Pancreas (tissue), 10 donors: ENCODE data around the gene C1orf122. TPM values are rescaled to one million over a fixed set of nuclear protein-coding genes. Genes with fewer than 3 reads are reported as not detected.

Source experiments
- ATAC-seq, 4 donors: fragments of 200-7000 bp; cut with Tn5 transposase; one replicate each; pipeline versions ENCODE4 v1.8.0 to v1.9.1; 2020; ENCODE audit warnings: mild to moderate bottlenecking in 4 of 4, moderate library complexity in 4 of 4
- DNase-seq, 6 donors: peaks; one replicate each; pipeline ENCODE4 v3.0.0-alpha.2; 2020
- FAIRE-seq: peaks from 2 replicates; lab custom pipeline; 2012; peaks lifted over from hg19 to GRCh38; lab: Jason Lieb, UNC
- H3K27ac ChIP-seq, 4 donors: fragments of 200-600 bp; sonication (generic); 1 replicate in 3 of 4; 2 replicates in 1 of 4; pipeline versions ENCODE4 v1.5.0 to v1.8.0; 2020
- H3K27me3 ChIP-seq, 4 donors: fragments of 200-600 bp; one replicate each; pipeline ENCODE4 v1.8.0; 2021
- H3K36me3 ChIP-seq, 3 donors: fragments of 200-600 bp; sonication (generic) in 1 of 3; one replicate each; pipeline versions ENCODE4 v1.5.0 to v1.8.0; 2020 to 2021
- H3K4me1 ChIP-seq, 3 donors: fragments of 200-600 bp; one replicate each; pipeline ENCODE4 v1.8.0; 2021
- H3K4me3 ChIP-seq, 4 donors: fragments of 200-600 bp; sonication (generic) in 2 of 4; one replicate each; pipeline versions ENCODE4 v1.5.0 to v1.8.0; 2020 to 2021
- H3K9me3 ChIP-seq, 4 donors: fragments of 200-600 bp; one replicate each; pipeline ENCODE4 v1.8.0; 2021
- WGBS, 2 donors: extraction: QIAGEN DNeasy Blood & Tissue Kit; methylation state at CpG; one replicate each; pipeline ENCODE4 v1.1.7; 2013; 5-methylcytosine and 5-hydroxymethylcytosine counted together
- intact Hi-C, 3 donors: fragments of 100-400 bp; cut with DNase I; formaldehyde crosslinking; loops; one replicate each; pipeline versions ENCODE4 v1.11.1 to v1.14.2; 2022
- polyA plus RNA-seq, 2 donors: library from polyadenylated mRNA; stranded (reverse); fragments of 200-250 nt; gene quantifications; one replicate each; pipeline ENCODE4 v1.2.3, GENCODE V29; 2013
- total RNA-seq, 6 donors: library from RNA; stranded (reverse); fragmentation: NEBNext Ultra II Directional in 4 of 6; extraction: Animal tissue kit (Norgen Biotek cat#: 25700) in 4 of 6; gene quantifications; one replicate each; pipeline versions ENCODE4 v1.2.1 to v1.2.4, GENCODE V29; 2021 to 2023
- TF ChIP-seq, protein P1 (sequence below), 4 donors: fragments of 200-600 bp; sonication (generic) in 3 of 4; IDR thresholded peaks; one replicate each; pipeline versions ENCODE4 v1.5.0 to v1.8.0; 2021; ENCODE audit warnings: antibody characterized with exemption in 4 of 4
- donor health status: healthy with polysubstance abuse.
- donor health status: DM: no; HTN: no; CAD: no; lungs with moderate emphysema.
- donor health status: DM: no; HTN: no; CAD: no.
- donor health status: control.
- donor health status: control.
- donor health status: Bipolar disorder and iron deficiency.
- donor health status: DM: yes; HTN: yes; CAD: no.
- donor health status: DM: no; HTN: no; CAD: no.
- donor health status: DM: no; HTN: no; CAD: no.
- donor health status: DM: yes; HTN: yes; CAD: no.

Gene C1orf122
- total and polyA plus RNA-seq, 8 donors: 18.2 to 46.1 (median 23.4) TPM

DNA sequence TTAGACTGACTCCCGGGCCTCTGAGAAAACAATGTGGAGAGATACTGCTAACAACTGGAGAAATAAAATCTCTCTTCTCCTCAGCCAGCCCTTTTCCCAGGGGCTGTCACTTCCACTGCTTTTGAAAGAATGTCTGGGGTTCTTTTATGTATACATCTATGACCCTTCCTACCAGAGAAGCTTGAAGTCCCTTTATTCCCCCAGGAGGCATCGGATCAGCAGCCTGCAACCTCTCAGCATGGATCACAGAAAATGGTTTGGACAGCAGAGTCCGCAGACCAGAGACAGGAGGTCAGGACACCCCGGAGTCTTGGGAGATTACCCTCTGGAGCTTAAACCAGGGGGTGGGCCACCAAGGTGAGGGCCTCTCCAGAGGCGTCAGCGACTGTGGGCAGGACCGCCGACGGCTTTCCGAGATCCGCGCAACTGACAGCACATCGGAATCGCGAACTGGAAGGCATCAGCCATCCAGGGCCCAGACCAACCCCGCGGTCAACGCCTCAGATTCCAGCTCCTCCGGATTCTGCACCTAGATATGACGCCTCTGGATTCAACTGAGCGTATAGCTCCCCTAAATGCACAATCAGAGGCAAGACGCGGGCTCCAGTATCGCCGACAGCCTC, 43.7 kb upstream of the C1orf122 start:
- WGBS, 2 donors: 15 to 20% methylated on average over 25 of the region's 25 CpGs
- Histone ChIP-seq H3K4me1 (no peaks in the 10 kb centered on the region), H3K27me3 (peaks cover 0 to 41% (median 3%) of the 10 kb centered on the region in 4 donors), H3K4me3 (no peak overlapping the region), H3K36me3 (no peaks in the 10 kb centered on the region), H3K27ac (no peak overlapping the region), H3K9me3 (no peaks in the 10 kb centered on the region)
- DNase-seq (no peak), FAIRE-seq (no peak), ATAC-seq (no peak)
- TF ChIP-seq, protein P1, sequence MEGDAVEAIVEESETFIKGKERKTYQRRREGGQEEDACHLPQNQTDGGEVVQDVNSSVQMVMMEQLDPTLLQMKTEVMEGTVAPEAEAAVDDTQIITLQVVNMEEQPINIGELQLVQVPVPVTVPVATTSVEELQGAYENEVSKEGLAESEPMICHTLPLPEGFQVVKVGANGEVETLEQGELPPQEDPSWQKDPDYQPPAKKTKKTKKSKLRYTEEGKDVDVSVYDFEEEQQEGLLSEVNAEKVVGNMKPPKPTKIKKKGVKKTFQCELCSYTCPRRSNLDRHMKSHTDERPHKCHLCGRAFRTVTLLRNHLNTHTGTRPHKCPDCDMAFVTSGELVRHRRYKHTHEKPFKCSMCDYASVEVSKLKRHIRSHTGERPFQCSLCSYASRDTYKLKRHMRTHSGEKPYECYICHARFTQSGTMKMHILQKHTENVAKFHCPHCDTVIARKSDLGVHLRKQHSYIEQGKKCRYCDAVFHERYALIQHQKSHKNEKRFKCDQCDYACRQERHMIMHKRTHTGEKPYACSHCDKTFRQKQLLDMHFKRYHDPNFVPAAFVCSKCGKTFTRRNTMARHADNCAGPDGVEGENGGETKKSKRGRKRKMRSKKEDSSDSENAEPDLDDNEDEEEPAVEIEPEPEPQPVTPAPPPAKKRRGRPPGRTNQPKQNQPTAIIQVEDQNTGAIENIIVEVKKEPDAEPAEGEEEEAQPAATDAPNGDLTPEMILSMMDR (IDR thresholded peaks at IDR 0.05): no peak
- intact Hi-C loops: no loop called here

DNA sequence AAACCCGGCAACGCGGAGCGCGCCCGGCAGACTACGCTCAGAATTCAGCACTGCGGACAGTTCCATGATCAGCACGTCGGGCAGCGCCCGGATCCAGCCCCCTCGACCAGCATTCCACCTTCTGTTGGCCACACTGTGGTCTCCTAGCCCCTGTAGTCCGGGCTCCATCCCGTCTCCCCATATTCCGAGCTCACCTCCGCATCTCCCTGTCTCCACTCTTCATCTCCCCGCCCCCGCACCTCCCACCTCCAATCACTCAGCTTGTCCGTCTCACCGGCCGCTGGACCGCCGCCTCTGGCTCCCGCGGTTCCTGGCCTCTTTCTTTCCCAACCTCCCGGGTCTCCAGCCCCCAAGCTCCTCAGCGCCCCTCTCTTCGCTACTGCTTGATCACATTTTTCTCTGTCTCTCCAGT, 43.2 kb upstream of the C1orf122 start:
- Histone ChIP-seq H3K4me3 (no peak overlapping the region), H3K27me3 (peaks cover 0 to 41% (median 3%) of the 10 kb centered on the region in 4 donors), H3K4me1 (no peaks in the 10 kb centered on the region), H3K9me3 (no peaks in the 10 kb centered on the region), H3K36me3 (no peaks in the 10 kb centered on the region), H3K27ac (no peak overlapping the region)
- intact Hi-C loops: no loop called here
- peak; percentile 63 to 92 (median 78) for ATAC-seq
- 6% methylated on average over 29 of the region's 29 CpGs for WGBS, 2 donors
- no peak for FAIRE-seq
- TF ChIP-seq, protein P1 (IDR thresholded peaks at IDR 0.05): no peak
- peak in 5 of 6 donors; percentile 28 to 68 (median 46) for DNase-seq

DNA sequence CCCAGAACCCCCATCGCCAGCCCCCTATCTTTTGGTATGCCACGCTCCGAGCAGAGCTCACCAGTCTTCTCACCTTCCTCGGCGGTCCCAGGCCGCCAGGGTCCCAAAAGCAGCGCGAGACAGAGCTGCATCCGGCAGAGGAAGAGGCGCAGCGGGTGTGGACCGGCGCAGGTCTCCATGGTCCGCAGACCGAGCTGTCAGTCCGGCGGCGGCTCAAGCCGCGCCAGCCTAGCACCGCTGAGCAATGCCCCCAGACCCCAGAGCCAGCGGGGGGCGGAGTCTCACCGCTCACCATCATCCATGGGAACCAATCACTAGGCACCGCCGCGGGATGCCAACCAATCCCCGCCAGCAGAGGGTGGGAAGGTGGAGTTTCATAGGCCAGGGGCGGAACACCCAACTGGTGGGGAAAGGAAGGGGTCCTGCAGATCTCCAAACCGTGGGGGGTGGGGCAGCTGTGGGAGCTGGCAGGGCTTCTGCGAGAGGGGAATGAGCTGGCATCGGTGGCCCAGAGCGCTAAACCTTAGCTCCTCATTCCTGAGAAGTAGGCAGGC, 42.6 kb upstream of the C1orf122 start, which contains the start of gene EPHA10:
Gene EPHA10 (minus strand): TSS at position 233 of the 554 bp plus-strand sequence. CDS start 54 bp downstream, at position 179.
- Histone ChIP-seq H3K27me3 (peaks cover 0 to 35% (median 3%) of the 10 kb centered on the region in 4 donors), H3K4me1 (no peaks in the 10 kb centered on the region), H3K36me3 (no peaks in the 10 kb centered on the region), H3K27ac (no peak within 1 kb of the TSS), H3K9me3 (no peaks in the 10 kb centered on the region), H3K4me3 (no peak within 1 kb of the TSS)
- TF ChIP-seq, protein P1 (IDR thresholded peaks at IDR 0.05): no peak
- FAIRE-seq (no peak), ATAC-seq (peak in 2 of 4 donors; percentile 39 to 52), DNase-seq (no peak)
- 3 to 4% methylated on average over 33 of the region's 33 CpGs for WGBS, 2 donors
- intact Hi-C loops: no loop called here

DNA sequence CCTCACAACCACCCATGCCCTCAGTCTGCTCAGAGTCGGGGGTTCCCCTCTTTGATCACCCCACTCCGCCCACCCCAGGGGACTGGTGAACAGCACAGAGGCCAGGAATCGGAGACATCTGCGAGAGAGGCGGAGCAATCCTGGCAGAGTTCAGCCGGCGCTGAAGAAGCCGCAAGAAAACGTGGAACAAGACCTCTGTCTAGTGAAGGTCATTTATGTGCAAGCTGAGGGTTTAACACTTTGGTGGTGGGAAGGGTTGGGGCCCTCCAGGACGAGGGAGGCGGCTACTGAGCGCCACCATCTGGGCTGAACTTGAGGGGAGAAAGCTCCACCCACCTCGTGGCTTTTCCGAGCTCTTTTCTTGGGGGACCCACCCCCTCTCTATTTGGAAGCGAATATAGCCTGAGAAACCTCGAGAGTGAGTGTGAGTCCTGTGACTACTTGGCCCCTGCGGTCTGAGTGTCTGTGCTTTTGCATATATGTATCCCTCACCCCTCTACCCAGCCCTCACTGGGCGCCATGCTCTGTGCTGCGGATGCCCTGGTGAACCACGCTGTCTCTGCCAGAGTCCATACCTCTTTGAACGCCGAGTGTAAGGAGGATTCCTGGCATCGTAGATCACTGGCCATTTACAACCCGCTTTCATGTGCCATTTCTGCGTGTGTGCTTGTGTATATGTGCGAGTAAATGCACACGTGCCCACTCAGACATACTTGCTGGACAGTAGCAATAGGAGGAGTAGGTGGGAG, 41.5 kb upstream of the C1orf122 start:
- no peaks in the 10 kb centered on the region for H3K9me3 ChIP-seq
- ATAC-seq: peak in 1 of 4 donors; percentile 34
- TF ChIP-seq, protein P1 (IDR thresholded peaks at IDR 0.05): no peak

More for the DNA sequence above, 41.5 kb upstream of the C1orf122 start:
- FAIRE-seq (no peak), DNase-seq (no peak)
- H3K36me3 ChIP-seq: no peaks in the 10 kb centered on the region
- WGBS, 2 donors: 4 to 5% methylated on average over 27 of the region's 27 CpGs
- peaks cover 0 to 32% (median 3%) of the 10 kb centered on the region in 4 donors for H3K27me3 ChIP-seq
- no peak overlapping the region for H3K27ac ChIP-seq
- intact Hi-C loops: no loop called here
- no peaks in the 10 kb centered on the region for H3K4me1 ChIP-seq
- H3K4me3 ChIP-seq: no peak overlapping the region
